GM12892 (cell line): ENCODE data around the gene METTL22.

ENCODE experiments used
- POLR2A ChIP-seq: IDR thresholded peaks from 2 replicates; pipeline ENCODE4 v1.6.1; 2011; ENCODE audit warnings: low read depth, low read length, control low read depth
- POLR2AphosphoS5 ChIP-seq: IDR thresholded peaks from 2 replicates; pipeline ENCODE4 v1.6.1; 2011; ENCODE audit warnings: low read depth, low read length, control low read depth

- TF ChIP-seq POLR2AphosphoS5 = no peak
- TF ChIP-seq POLR2A = no peak
Observed at GRCh38 chr16:8632675-8633182, 11.2 kb downstream of the METTL22 start.
